GM19023 (cell line): ENCODE measurements around the gene TRIP11.

Experiments used
- ATAC-seq: cut with Tn5 transposase; IDR thresholded peaks from one replicate; pipeline ENCODE4 v1.9.1; 2021; ENCODE audit warnings: mild to moderate bottlenecking, moderate library complexity; ENCODE audit not compliant: unreplicated experiment

TRIP11 gene

DNA sequence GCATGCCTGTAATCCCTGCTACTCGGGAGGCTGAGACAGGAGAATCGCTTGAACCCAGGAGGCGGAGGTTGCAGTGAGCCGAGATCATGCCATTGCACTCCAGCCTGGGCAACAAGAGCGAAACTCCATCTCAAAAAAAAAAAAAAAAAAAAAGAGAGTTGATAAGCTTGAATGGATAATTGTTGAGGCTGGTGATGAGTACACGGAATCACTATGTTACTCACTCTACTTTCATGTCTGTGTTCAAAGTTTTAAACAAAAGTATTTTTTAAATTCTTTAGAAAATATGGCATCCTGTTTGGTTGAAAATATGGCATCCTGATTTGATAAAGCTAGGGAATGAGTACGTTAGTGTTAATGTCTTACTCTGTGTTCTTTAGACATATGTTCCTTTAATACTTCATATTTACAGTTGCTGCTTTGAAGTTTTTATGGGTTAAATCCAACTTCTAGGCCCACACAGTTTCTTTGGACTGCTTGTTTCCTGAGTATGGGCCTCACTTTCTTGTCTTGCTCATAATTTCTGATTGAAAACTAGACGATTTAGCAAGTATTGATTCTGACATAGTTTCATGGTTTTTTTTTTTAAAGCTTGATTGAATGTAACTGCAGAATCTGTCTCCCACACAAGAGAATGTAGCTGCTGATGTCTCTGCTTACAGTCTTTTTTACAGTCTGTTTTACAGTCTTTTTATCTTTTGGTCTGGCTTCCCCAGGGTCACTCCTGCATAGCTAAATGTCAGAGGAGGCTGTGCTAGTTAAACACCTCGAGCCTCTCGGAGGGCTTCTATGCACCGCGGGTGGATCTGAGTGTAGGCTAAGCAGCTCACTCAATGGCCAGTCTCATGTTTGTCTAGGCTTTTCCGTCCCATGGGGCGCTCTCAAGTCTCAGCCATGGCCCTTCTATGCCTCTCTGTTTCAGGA is 78.3 kb downstream of the TRIP11 start:
- no peak for ATAC-seq

DNA sequence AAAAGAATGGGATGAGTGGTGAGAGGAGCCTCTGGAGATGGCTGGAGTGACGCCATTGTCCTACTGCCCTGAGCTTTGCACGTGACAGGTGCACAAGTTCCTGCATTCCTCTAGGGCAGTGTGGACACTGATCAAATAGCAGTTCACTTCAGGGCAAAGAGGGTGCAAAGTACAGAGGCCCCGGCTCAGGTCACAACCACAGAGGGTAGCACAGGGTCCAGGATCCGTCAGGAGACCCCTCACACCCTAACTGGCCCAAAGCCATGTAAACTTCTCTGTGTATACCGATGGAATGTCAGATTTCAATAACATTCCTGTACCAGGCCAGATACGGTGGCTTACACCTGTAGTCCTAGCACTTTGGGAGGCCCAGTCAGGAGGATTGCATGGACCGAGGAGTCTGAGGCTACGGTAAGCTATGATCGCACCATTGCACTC is 82.0 kb downstream of the TRIP11 start:
- no peak for ATAC-seq

DNA sequence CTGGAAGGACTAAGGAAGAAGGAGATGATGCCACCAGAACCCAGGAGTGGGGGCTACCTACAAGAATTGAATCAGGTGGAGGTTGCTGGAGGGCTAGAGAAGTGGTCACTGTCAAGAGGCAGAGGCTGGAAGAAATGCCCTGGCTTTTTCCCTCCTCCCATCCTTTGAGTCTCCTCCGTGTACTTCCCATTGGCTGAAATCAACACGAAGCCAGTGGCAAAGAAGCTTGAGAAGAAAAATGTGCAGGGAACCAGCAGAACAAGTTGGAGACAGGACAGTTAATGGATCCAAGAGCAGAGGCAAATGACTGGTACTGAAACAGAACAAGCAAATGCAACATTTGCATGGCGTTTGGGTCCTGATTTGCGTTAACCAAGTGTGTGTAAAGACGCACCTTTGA is 83.2 kb downstream of the TRIP11 start:
- ATAC-seq, result no peak

DNA sequence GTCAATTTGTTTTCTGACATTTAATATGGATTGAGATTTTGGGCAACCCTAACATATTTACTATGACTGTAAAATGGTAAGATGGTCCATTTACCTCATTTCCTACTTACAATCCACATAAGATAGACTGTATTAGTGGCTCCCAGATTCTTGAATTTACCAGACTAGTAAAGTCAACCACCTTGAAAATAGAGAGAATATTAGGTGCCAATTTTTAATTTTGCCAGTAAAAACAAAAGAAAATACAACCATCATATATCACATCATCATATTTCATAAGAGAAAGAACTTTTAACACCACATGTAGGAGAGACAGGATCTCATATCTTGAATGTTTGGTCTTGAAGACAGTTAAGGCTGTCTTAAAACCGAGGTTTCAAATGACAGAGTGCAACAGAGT is 84.7 kb downstream of the TRIP11 start:
- no peak for ATAC-seq

DNA sequence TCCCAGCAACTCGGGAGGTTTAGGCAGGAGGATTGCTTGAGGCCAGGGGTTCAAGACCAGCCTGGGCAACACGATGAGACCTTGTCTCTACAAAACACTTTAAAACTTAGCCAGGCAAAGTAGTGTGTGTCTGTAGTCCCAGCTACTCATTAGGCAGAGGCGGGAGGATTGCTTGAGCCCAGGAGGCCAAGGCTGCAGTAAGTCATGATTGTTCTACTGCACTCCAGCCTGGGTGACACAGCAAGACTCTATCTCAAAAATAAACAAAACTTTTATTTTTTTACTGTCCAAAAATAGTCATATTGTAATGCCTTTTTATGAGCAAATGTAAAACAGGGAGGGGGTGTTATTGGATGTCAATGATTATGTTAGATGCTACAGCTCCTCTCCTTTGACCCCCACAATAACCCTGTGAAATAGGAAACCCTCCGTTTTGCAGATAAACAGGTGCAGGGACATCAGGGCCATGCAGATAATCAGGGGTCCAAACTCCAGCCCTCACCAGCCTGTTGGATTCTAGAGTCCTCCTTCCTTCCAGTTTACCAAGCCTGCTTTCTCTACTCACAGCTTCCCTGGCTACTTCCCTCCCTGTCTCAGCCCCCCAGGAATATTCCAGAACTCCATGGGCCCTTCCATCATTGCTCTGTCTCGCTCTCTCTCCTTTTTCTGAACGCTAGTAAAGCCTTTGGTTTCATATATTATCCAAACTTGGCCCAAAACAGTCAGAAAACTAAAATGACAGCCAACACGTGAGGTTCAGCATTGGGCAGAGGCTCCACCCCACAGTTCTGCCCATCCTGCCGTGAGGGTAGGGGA is 86.5 kb downstream of the TRIP11 start:
- ATAC-seq, result no peak

DNA sequence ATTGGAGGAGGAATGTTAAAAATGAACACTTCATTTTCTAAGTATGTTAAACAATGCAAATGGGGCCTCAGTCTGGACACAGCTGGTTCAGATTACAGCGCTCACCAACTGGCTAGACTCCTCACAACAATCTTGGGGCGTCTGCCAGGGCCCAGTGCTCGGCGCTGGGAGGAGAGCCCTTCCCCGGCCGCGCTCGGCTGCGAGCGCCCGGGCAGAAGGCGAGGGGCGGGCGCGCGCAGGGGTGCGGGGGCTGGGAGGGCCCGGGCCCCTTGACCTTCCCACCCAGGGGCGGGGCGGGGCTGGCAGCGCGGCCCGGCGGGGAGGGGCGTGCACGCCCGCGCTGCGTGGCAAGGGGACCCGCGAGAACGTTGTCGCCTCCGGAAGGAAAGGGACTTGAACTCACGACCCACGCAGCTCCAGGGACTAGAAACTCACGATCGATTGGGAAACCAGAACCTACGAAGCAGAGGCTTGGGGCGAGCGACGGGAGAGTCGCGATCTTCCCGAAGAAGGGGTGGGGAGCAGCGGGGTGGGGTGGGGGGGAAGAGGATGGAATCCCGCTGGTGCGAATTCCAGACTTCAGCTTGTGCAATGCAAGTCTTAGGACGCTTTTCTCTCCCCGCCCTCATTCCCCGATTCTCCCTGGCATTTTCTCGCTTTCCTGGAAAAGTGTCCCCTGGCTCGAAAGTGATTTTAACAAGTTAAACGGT is 92.2 kb downstream of the TRIP11 start, which contains the start of gene FBLN5:
Gene FBLN5, minus strand, starts transcription at position 220 of the 710 bp plus-strand sequence. CDS start 465 bp downstream, outside the sequence.
- ATAC-seq, result no peak

DNA sequence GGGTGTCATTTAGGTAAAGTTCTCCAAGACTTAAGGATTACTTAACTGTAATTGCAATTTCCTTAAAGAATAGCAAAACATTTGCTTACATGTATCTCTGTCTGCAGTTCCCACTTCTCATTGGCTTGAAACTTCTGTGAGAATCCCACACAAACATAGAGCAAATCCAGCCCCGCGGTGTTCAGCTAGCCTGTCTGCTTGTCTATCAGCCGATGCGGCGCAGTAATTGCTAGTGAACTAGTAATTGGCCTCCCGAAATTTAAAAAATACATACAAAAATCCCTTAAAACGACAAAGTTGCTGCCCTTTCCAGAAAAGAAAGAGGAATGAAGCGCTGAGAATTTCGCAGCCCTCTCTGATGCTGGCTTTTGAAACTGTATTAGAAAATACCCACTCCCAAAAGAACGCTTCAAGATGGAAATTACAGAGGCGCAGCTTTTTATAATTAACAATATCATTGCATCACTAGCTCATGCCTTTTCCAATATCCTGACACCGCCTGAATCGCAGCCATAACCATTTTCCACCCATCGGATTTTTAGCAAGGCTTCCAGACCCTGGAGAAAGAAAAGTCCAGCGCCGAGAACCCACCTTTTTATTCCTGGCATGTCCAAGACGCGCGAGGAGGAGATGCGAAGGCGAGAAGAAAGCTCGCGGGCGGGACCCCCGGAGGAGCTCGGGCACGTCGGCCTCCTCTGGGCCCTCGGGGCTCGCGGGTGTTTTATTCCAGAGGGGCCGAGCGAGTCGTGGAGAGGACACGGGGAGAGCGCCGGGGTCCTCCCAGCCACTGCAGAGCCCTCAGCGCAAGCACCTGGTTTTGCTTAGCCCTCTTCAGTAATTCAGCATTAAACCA is 93.0 kb downstream of the TRIP11 start:
- ATAC-seq, result no peak

DNA sequence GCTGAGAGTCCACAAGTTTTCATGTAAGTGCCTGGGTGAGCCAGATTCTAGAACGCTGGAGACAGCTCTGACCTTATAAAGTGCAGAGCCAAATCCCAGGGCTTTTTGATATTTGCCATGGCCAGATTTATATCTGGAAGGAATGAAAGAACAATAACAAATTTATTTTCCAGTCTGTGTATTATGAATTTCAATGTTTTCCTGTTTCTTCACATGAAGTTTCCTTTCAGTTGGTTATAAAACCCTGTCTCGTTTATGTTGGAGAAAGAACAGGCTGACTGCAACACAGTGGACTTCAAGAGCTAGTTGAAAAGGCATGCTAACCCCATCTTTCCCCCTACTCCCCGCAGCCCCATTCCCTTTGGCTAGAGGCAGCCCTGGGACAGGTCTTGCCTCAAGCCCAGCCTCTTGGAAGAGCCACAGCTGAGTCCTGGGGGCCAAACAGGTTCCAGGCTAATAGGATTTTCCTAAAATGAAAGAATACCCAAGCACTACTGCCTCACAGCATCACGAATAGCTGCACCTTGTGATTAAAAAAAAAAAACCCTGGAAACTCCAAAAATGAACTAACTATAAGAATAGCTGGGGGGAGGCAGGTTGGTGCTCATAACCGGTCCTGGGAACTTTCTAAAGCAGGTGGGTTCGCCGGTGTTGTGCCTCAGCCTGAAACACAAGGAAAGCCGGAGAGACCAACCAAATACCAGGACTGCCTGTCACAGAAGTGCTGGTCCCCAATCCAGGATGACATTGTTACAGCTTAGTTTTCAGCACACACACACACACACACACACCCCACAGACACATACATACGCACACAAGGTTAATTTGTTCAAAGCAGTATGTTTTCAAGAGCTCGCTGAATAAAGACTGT is 93.9 kb downstream of the TRIP11 start:
- ATAC-seq, result no peak

DNA sequence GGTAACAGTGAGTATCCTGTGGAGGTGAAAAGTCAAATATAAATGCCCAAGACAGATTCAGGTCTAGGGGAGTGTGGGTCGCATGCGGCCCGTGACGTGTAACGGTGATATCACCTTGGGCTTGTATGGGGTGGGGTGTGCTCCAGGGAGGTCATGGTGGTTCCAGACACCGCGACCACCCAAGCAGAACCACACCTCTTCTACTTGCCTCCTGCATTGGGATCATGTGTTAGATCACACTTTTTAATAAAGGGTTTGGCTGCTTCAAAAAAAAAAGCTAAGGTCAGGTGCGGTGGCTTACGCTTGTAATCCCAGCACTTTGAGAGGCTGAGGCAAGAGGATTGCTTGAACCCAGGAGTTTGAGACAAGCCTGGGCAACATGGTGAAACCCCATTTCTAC is 96.9 kb downstream of the TRIP11 start:
- no peak for ATAC-seq

DNA sequence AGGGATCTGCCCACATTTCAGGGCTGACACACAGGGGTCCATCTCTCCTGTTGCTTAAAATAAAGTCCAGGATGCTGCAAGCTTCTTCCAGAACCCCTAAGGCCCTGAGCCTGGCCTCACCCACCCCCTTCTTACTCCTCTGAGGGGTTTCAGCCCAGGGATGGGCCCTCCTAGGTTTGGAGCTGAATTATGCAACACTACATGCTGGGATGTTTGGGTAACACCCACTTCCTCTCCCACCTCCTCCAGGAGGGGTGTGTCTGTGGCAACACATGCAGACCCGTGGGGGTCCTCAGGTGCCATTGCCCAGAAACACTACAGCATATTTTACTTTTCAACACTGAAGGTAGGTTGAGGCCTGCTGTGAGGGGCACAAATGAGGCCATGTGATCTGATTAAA is 97.7 kb downstream of the TRIP11 start:
- ATAC-seq, result no peak

DNA sequence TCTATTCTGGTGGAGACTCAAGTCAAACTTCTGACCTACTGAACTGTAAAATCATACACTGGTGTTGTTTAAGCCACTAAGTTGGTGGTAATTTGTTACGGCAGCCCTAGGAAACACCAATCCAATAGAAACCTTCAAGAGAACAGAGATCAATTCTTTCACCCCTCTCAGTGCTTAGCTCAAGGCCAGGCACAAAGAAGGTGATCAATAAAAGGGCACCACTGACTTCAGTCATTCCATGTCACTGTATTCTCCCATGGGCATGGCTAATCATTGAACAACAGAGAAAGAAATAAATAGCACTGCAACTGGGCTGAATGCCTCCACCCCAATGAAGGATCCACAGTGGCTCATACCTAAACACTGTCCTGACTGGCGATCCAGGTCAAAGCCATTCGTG is 99.7 kb downstream of the TRIP11 start:
- no peak for ATAC-seq

DNA sequence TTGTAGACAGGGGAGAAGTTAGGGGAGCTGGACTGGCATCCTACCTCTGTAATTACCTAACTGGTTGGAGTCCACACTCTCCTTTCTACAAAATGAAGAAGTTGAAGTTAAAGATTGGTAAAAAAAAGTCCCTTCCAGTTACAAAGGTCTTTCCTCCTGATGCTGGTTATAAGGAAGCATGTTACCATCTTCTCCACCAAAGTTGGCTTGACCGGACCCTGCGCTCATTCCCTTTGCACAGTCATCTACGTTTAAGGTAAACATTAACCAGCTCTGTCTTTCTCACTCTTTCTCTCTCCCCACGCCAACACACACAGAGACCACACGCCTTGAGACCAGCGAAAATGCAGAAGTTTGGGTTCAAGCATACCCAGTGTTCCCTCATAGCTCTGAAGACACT is 104.3 kb downstream of the TRIP11 start:
- ATAC-seq, result no peak

DNA sequence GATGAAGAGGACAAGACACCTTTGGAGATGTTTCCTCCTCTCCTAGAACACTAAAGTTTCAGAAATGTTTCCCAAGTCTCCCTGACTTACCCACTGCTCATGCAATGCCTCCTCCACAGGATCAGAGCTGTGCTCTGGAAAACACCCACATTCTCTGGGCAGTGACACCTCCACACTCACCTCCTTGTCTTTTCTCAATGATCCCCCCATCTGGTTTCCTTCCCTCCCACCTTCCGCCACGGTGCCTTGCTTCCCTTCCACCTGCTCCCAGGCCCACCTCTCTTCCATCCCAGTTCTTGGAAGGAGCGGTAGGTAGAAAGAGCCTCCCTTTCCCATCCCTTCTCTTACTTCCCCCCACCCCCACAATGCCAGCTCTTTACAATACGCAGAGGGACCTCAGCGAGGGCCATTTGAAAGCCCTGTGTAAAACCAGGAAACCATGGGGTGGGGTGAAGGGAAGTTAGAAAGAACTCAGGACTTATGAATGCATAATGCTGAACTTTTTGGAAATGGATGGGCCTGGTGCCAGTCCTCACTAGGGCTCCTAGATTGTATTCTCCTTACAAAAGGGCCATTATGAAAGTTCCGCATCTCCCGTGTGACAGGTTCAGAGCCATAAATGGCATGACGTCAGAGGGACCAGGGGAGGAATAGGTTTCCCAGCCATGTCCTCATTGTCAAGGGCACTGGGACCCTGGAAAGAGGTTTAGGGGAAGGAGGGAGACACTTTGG is 105.1 kb downstream of the TRIP11 start:
- no peak for ATAC-seq

DNA sequence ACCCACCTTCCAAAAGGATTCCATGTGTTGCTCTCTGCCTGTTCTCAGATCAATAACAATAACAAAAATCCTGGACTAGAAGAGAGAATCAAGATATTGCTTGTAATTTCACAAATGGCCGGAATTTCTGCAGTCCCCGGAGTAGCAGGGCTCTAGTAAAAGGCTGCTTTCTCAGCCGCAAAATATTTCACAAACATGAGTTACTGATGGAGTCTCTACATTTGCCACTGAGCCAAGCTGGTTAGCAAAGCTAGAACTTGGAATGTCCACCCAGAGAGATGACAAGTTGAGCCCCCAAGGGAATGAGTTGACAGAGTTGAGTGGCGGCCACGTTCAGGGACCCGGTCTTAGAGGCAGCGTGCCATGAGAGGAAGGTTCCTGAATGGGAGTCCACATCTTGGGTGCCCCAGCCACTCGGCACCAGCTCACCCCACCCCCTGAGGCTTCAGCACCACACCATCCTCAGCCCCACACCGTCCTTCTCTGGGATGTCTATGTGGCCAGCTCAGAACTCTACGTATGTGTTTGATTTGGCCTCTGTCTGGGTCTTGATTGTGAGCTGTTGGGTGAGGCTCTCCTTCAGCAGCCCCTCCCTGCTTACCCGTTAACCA is 108.3 kb downstream of the TRIP11 start:
- no peak for ATAC-seq

DNA sequence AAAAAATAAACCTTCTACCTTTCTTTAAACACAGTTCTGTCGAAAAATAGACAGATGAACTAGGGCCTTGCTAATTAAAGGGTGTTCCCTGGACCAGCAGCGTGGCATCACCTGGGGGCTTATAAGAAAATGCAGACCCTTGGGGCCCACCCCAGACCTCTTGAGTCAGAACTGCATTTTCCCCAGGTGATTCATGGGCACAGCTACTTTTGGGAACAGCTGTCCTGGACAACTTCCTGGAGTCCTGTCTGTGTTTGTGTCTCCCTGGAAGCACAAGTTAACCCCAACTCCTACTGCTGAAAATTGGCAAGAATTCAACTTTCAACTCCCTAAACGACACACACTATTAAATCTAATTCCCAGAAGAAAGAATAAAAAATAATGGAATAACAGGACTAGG is 110.2 kb downstream of the TRIP11 start:
- no peak for ATAC-seq

DNA sequence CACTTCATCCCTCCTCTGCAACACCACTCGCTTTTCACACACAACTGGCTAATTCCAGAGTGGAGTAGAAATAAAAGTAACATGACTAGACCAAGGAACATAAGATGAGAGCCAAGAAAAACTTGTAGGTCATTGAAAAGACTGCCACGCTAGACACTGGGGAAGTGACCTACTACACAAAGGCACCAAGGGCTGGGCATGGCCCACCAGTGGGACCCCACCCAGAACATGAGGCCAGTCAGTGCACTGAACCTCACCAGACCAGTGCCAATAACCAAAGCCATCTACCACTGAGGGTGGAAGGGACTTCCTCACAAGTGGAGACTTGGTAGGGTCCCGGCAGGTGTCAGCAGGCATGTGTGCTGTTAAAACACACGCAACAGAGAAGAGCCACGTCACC is 112.1 kb downstream of the TRIP11 start:
- ATAC-seq, result no peak

DNA sequence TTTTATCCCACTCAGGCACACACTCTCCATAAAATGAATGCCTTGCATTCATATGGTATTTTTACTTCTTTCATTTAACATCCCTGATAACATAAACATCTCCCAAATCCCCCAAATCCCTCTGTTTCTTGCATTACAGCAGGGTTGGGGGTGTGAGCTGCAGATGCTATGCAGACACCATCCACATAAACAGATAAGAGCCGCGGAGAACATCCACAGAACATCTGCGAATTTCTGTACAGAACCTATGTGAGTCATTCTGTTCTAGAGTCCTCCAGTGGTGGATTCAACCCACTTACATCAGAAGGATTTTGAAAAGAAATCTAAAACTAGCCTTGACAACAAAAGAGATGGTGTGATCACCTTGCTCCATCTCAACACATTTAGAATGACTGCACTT is 112.7 kb downstream of the TRIP11 start:
- ATAC-seq, result no peak
